Panc1 (cell line): ENCODE results near the gene CDH23. TPM values are rescaled to one million over a fixed set of nuclear protein-coding genes. Genes with fewer than 3 reads are reported as not detected.

Source experiments
- ATAC-seq: fragments of 200-7000 bp; cut with Tn5 transposase; 2 replicates; pipeline ENCODE4 v1.9.1; 2020; ENCODE audit warnings: mild to moderate bottlenecking, moderate library complexity
- BruUV-seq: library from RNA; stranded (reverse); fragments of 400-500 nt; replicated peaks from 2 replicates; lab custom pipeline; 2021; lab: Mats Ljungman, UMichigan
- CTCF ChIA-PET: fragments of 300-600 bp; sonication (Branson Sonifier 250); formaldehyde crosslinking; loops from one replicate; lab custom pipeline; 2022; ENCODE audit warnings: antibody characterized with exemption; lab: Charles Lee
- POLR2A ChIA-PET: fragments of 300-600 bp; sonication (Branson Sonifier 250); formaldehyde crosslinking; loops from one replicate; lab custom pipeline; 2022; ENCODE audit warnings: antibody characterized with exemption; lab: Charles Lee
- DNase-seq: peaks from one replicate; pipeline ENCODE4 v3.0.0-alpha.2; 2010; ENCODE audit warnings: low read depth, low spot score
- H3K27ac ChIP-seq: 2 replicates; pipeline ENCODE4 v1.5.1; 2011; ENCODE audit warnings: mild to moderate bottlenecking, low read length, inconsistent platforms
- H3K27me3 ChIP-seq: fragments of 200-500 bp; sonication (Bioruptor generic); 2 replicates; pipeline ENCODE4 v1.6.0; 2014; ENCODE audit warnings: low read length, inconsistent platforms; ENCODE audit not compliant: control insufficient read depth, insufficient read depth
- H3K36me3 ChIP-seq: fragments of 200-500 bp; sonication (Bioruptor generic); 2 replicates; pipeline ENCODE4 v1.5.1; 2014; ENCODE audit warnings: inconsistent platforms, mild to moderate bottlenecking, low read length, moderate library complexity; ENCODE audit not compliant: control insufficient read depth, insufficient read depth
- H3K4me1 ChIP-seq: 2 replicates; pipeline ENCODE4 v1.5.1; 2011; ENCODE audit warnings: inconsistent platforms, mild to moderate bottlenecking, low read length, moderate library complexity; ENCODE audit not compliant: control insufficient read depth, insufficient read depth
- H3K4me3 ChIP-seq, 2 experiments: 2 replicates each; pipeline ENCODE4 v1.5.1; 2011 to 2012; ENCODE audit warnings: low read depth in 2 of 2, low read length in 2 of 2, mild to moderate bottlenecking in 2 of 2, inconsistent platforms in 1 of 2, moderate library complexity in 1 of 2
- H3K9me3 ChIP-seq: fragments of 200-500 bp; sonication (Bioruptor generic); 2 replicates; pipeline ENCODE4 v1.5.1; 2014; ENCODE audit warnings: low read depth, mild to moderate bottlenecking, inconsistent platforms, low read length, moderate library complexity; ENCODE audit not compliant: control insufficient read depth, insufficient read depth
- CTCF ChIP-seq: fragments of 450-650 bp; IDR thresholded peaks from 2 replicates; pipeline ENCODE4 v1.5.1; 2017; ENCODE audit warnings: mild to moderate bottlenecking
- POLR2AphosphoS5 ChIP-seq: IDR thresholded peaks from 2 replicates; pipeline ENCODE4 v1.6.1; 2012; ENCODE audit warnings: mild to moderate bottlenecking, low read depth, low read length, moderate library complexity
- SIN3A ChIP-seq: IDR thresholded peaks from 2 replicates; pipeline ENCODE4 v1.6.1; 2012; ENCODE audit warnings: low read depth, mild to moderate bottlenecking, low read length, moderate library complexity, borderline replicate concordance; ENCODE audit not compliant: insufficient read depth
- TCF7L2 ChIP-seq: IDR thresholded peaks from 2 replicates; pipeline ENCODE4 v1.6.1; 2011; ENCODE audit warnings: mild to moderate bottlenecking, low read depth, low read length, inconsistent platforms
- in situ Hi-C: cut with HindIII; loops from 2 replicates; pipeline ENCODE4 v1.10.0; 2016; ENCODE audit warnings: low sequenced_read_pairs, low pct_unique_long_range_greater_than_20kb
- intact Hi-C: fragments of 100-400 bp; cut with micrococcal nuclease; formaldehyde crosslinking; loops from one replicate; pipeline ENCODE4 v1.10.0; 2022; ENCODE audit not compliant: unreplicated experiment
- total RNA-seq: library from RNA; stranded (reverse); gene quantifications from one replicate; pipeline ENCODE4 v1.2.1, GENCODE V29; 2021; ENCODE audit not compliant: unreplicated experiment
- TF ChIP-seq, protein P1 (sequence below), 2 experiments: IDR thresholded peaks; 2 replicates each; pipeline ENCODE4 v1.6.1; 2011 to 2012; ENCODE audit warnings: low read depth in 2 of 2, control low read depth in 1 of 2, low read length in 1 of 2, mild to moderate bottlenecking in 1 of 2, moderate library complexity in 1 of 2; ENCODE audit not compliant: insufficient read depth in 1 of 2

The CDH23 gene
- total RNA-seq, 1 experiment from 2014 or later = 2.7 TPM

GRCh38 chr10:71677261-71677660 lies 280.5 kb downstream of the CDH23 start:
- no peak for DNase-seq
- Histone ChIP-seq H3K27ac (no peak overlapping the region), H3K4me3 (no peak overlapping the region), H3K4me1 (no peaks in the 10 kb centered on the region), H3K27me3 (no peaks in the 10 kb centered on the region), H3K9me3 (no peaks in the 10 kb centered on the region), H3K36me3 (no peaks in the 10 kb centered on the region)
- BruUV-seq = no TSS peak
- intact Hi-C loops (no loop called here), in situ Hi-C loops (no loop called here)
- ChIA-PET CTCF (interaction anchor here (0.6 kb wide), 2 partner anchors 107 to 246 kb away, joined by 4 to 5 read pairs; no protein-coding TSS in a partner anchor), POLR2A (interaction anchor here (0.6 kb wide), 1 partner anchor 97 kb away, joined by 3 read pairs; no protein-coding TSS in a partner anchor)
- no peak for ATAC-seq
- TF ChIP-seq POLR2AphosphoS5 (no peak), CTCF (no peak), TCF7L2 (no peak), SIN3A (no peak)
- TF ChIP-seq, protein P1, sequence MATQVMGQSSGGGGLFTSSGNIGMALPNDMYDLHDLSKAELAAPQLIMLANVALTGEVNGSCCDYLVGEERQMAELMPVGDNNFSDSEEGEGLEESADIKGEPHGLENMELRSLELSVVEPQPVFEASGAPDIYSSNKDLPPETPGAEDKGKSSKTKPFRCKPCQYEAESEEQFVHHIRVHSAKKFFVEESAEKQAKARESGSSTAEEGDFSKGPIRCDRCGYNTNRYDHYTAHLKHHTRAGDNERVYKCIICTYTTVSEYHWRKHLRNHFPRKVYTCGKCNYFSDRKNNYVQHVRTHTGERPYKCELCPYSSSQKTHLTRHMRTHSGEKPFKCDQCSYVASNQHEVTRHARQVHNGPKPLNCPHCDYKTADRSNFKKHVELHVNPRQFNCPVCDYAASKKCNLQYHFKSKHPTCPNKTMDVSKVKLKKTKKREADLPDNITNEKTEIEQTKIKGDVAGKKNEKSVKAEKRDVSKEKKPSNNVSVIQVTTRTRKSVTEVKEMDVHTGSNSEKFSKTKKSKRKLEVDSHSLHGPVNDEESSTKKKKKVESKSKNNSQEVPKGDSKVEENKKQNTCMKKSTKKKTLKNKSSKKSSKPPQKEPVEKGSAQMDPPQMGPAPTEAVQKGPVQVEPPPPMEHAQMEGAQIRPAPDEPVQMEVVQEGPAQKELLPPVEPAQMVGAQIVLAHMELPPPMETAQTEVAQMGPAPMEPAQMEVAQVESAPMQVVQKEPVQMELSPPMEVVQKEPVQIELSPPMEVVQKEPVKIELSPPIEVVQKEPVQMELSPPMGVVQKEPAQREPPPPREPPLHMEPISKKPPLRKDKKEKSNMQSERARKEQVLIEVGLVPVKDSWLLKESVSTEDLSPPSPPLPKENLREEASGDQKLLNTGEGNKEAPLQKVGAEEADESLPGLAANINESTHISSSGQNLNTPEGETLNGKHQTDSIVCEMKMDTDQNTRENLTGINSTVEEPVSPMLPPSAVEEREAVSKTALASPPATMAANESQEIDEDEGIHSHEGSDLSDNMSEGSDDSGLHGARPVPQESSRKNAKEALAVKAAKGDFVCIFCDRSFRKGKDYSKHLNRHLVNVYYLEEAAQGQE (IDR thresholded peaks at IDR 0.05; ENCODE audit: insufficient read depth in 1 of 2, low read depth in 2 of 2, low read length in 1 of 2) = no peak

GRCh38 chr10:71678057-71678805 lies 281.5 kb downstream of the CDH23 start:
- in situ Hi-C loops = no loop called here
- H3K36me3 ChIP-seq = no peaks in the 10 kb centered on the region
- ChIA-PET CTCF (no interaction called here), POLR2A (interaction anchor here (0.6 kb wide), 1 partner anchor 96 kb away, joined by 3 read pairs; no protein-coding TSS in a partner anchor)
- no peak overlapping the region for H3K4me3 ChIP-seq
- DNase-seq (no peak), ATAC-seq (no peak)
- no peaks in the 10 kb centered on the region for H3K9me3 ChIP-seq
- no TSS peak for BruUV-seq
- no peak overlapping the region for H3K27ac ChIP-seq
- no peaks in the 10 kb centered on the region for H3K27me3 ChIP-seq
- no peak for TF ChIP-seq POLR2AphosphoS5
- no peak for TF ChIP-seq SIN3A
- no peak for TF ChIP-seq TCF7L2
- TF ChIP-seq, protein P1 (IDR thresholded peaks at IDR 0.05; ENCODE audit: insufficient read depth in 1 of 2, low read depth in 2 of 2, low read length in 1 of 2) = no peak
- TF ChIP-seq CTCF = no peak
- intact Hi-C loops = no loop called here
- no peaks in the 10 kb centered on the region for H3K4me1 ChIP-seq
